Fibroblast of villous mesenchyme (primary cell): ENCODE data around the gene CCDC9. TPM values are rescaled to one million over a fixed set of nuclear protein-coding genes. Genes with fewer than 3 reads are reported as not detected.

Source experiments
- DNase-seq: peaks from one replicate; pipeline ENCODE4 v3.0.0-alpha.2; 2010; ENCODE audit warnings: low read depth
- H3K4me3 ChIP-seq: 2 replicates; pipeline ENCODE4 v1.5.1; 2011; ENCODE audit warnings: low read depth, mild to moderate bottlenecking, low read length
- CTCF ChIP-seq: IDR thresholded peaks from 2 replicates; pipeline ENCODE4 v1.5.1; 2012; ENCODE audit warnings: low read depth, mild to moderate bottlenecking, low read length; ENCODE audit not compliant: insufficient read depth
- small RNA-seq: library from RNA; depleted of rRNA; stranded (forward); fragments of <200 nt; gene quantifications from one replicate; pipeline ENCODE3, GENCODE V24; 2012
- total RNA-seq: library from RNA; depleted of rRNA; stranded (reverse); fragments of >200 nt; gene quantifications from 2 replicates; pipeline ENCODE4 v1.2.3, GENCODE V29; 2012

CCDC9 gene
- total RNA-seq, 1 donor, result 7.3 TPM

GRCh38 chr19:47313754-47314295 is 57.5 kb downstream of the CCDC9 start:
- no peak overlapping the region for H3K4me3 ChIP-seq
- TF ChIP-seq CTCF, result no peak
- DNase-seq, result no peak

DNA sequence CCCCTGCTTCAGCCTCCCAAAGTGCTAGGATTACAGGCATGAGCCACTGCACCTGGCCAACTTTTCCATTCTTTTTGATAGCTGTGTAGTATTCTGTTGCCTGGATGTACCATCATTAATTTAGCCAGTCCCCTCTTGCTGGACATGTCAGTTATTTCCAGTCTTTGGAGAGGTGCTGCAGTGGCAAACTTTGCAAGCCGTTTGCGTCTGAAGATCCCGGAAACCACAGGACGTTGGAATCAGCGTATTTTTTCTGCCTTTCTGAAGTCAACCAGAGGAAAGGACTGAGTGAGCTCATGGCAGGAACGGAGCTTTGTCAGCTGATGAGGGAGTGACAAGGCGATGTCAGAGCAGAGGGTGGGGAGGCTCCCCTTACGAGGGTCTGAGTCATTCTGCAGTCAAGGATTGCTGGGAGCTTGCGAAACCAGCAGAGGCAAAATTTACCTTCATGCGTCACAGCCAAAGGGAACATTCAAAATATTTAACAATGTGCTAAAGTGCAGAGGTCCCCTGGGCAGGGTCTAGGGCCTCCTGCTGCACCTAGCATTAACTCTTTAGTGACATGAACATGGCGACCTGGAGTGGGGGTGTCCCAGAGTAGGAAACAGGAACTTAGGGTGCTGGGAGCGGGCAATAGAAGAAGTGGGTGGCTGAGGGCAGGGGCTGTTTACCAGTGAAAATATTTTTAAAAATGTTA is 58.9 kb downstream of the CCDC9 start:
- no peak overlapping the region for H3K4me3 ChIP-seq
- DNase-seq, result peak; percentile 96
- no peak for TF ChIP-seq CTCF

- no peak for DNase-seq
- no peak for TF ChIP-seq CTCF
- H3K4me3 ChIP-seq, result no peak overlapping the region
Observed at GRCh38 chr19:47316513-47316912, 60.2 kb downstream of the CCDC9 start.

- DNase-seq, result no peak
- H3K4me3 ChIP-seq, result no peak overlapping the region
- TF ChIP-seq CTCF, result no peak
Observed at GRCh38 chr19:47319923-47320871, 63.9 kb downstream of the CCDC9 start.

Small RNA genes lying within 50 kb of the gene (small RNA-seq; reads per million reads assigned to genes)
- gene MIR3190, result not detected

Other genes with a start within 250 kb of the CCDC9 start
- 0.32 and 0.86 TPM in 2 replicates for gene NPAS1, start 236.7 kb upstream of the CCDC9 start, total RNA-seq
- gene TMEM160, start 207.9 kb upstream of the CCDC9 start, total RNA-seq, result 22.0 and 28.3 TPM in 2 replicates
- gene ZC3H4, start 142.7 kb upstream of the CCDC9 start, total RNA-seq, result 16.0 and 16.8 TPM in 2 replicates
- gene SAE1, start 125.7 kb upstream of the CCDC9 start, total RNA-seq, result 155 and 160 TPM in 2 replicates
- gene BBC3, start 25.3 kb upstream of the CCDC9 start, total RNA-seq, result 6.0 and 14.2 TPM in 2 replicates
- 2.6 and 4.2 TPM in 2 replicates for gene INAFM1, start 18.4 kb downstream of the CCDC9 start, total RNA-seq
- gene C5AR1, start 53.3 kb downstream of the CCDC9 start, total RNA-seq, result 0.32 and 0.43 TPM in 2 replicates
- under 0.01 TPM in 1 of 2 replicates, not detected in the other for gene C5AR2, start 75.7 kb downstream of the CCDC9 start, total RNA-seq
- 12.2 and 13.4 TPM in 2 replicates for gene DHX34, start 92.8 kb downstream of the CCDC9 start, total RNA-seq
- 38.0 and 60.6 TPM in 2 replicates for gene MEIS3, start 163.0 kb downstream of the CCDC9 start, total RNA-seq
- gene SLC8A2, start 215.4 kb downstream of the CCDC9 start, total RNA-seq, result not detected in 2 replicates
- gene KPTN, start 227.7 kb downstream of the CCDC9 start, total RNA-seq, result 2.6 and 3.9 TPM in 2 replicates